ENCODE data around the gene SUOX. TPM values are rescaled to one million over a fixed set of nuclear protein-coding genes. Genes with fewer than 3 reads are reported as not detected.
A peak's percentile ranks its signal among the peaks of the same experiment; 100 is the strongest.

The SUOX gene
- total and polyA plus RNA-seq, 2 experiments from 2014 or later, result 25.6 to 30.2 TPM

GRCh38 chr12:56028511-56029165, 31.6 kb downstream of the SUOX start:
- Histone ChIP-seq H3K4me3 (no peak overlapping the region), H3K27me3 (no peaks in the 10 kb centered on the region), H3K9me3 (ENCODE audit: low read depth) (no peaks in the 10 kb centered on the region), H3K9me2 (replicated peaks; ENCODE audit: insufficient read depth) (no peaks in the 10 kb centered on the region), H3K79me2 (peaks cover 14% of the 10 kb centered on the region), H4K20me1 (ENCODE audit: insufficient read depth, poor library complexity, severe bottlenecking) (no peaks in the 10 kb centered on the region), H3K27ac (peak overlapping the region; percentile 69), H3K4me2 (no peak overlapping the region), H2AFZ (no peak overlapping the region), H3K4me1 (ENCODE audit: insufficient read depth) (peaks cover 4% of the 10 kb centered on the region), H3K36me3 (replicated peaks; ENCODE audit: insufficient read depth, low read depth) (no peaks in the 10 kb centered on the region)
- DNase-seq (ENCODE audit: low spot score), result no peak
- TF ChIP-seq EZH2 (IDR thresholded peaks at IDR 0.05; ENCODE audit: borderline replicate concordance) (no peak), EZH2phosphoT487 (IDR thresholded peaks at IDR 0.05; ENCODE audit: low read depth, severe bottlenecking, unreplicated experiment) (no peak), CTCF (IDR thresholded peaks at IDR 0.05; ENCODE audit: poor library complexity) (no peak)
- 72% methylated on average over 5 of the region's 5 CpGs for WGBS (ENCODE audit: low lambda C conversion rate, missing lambda C conversion rate)

DNA sequence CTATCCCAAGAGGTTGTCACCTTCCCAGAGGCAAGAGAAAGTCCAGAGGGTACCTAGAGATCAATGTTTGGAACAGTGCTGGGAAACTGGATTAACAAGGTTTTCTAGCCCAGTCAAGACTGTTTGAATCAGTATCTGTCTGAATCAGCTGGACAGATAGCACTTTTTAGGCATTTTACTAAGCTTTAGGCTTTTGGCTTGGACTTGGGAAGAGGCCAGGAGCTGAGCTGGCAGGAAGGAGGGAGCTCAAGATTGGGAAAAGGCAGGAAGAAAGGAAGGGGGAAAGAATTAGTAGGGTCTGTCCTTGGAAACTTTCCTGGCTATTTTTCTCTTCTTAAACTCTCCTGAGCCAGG, 32.1 kb downstream of the SUOX start:
- H3K36me3 ChIP-seq (replicated peaks; ENCODE audit: insufficient read depth, low read depth), result no peaks in the 10 kb centered on the region
- no peak for DNase-seq (ENCODE audit: low spot score)
- no peak overlapping the region for H3K4me2 ChIP-seq
- no peak overlapping the region for H2AFZ ChIP-seq
- H3K9me3 ChIP-seq (ENCODE audit: low read depth), result no peaks in the 10 kb centered on the region
- H3K79me2 ChIP-seq, result peaks cover 9% of the 10 kb centered on the region
- no peaks in the 10 kb centered on the region for H3K27me3 ChIP-seq
- no peaks in the 10 kb centered on the region for H3K9me2 ChIP-seq (replicated peaks; ENCODE audit: insufficient read depth)
- peaks cover 4% of the 10 kb centered on the region for H3K4me1 ChIP-seq (ENCODE audit: insufficient read depth)
- no peak for TF ChIP-seq CTCF (IDR thresholded peaks at IDR 0.05; ENCODE audit: poor library complexity)
- no peak for TF ChIP-seq EZH2 (IDR thresholded peaks at IDR 0.05; ENCODE audit: borderline replicate concordance)
- no peak for TF ChIP-seq EZH2phosphoT487 (IDR thresholded peaks at IDR 0.05; ENCODE audit: low read depth, severe bottlenecking, unreplicated experiment)
- peak overlapping the region; percentile 69 for H3K27ac ChIP-seq
- no peaks in the 10 kb centered on the region for H4K20me1 ChIP-seq (ENCODE audit: insufficient read depth, poor library complexity, severe bottlenecking)
- no peak overlapping the region for H3K4me3 ChIP-seq

GRCh38 chr12:56029666-56030293, 32.7 kb downstream of the SUOX start:
- Histone ChIP-seq H3K27ac (peak overlapping the region; percentile 69), H3K36me3 (replicated peaks; ENCODE audit: insufficient read depth, low read depth) (no peaks in the 10 kb centered on the region), H3K9me3 (ENCODE audit: low read depth) (no peaks in the 10 kb centered on the region), H4K20me1 (ENCODE audit: insufficient read depth, poor library complexity, severe bottlenecking) (no peaks in the 10 kb centered on the region), H3K4me3 (no peak overlapping the region), H3K9me2 (replicated peaks; ENCODE audit: insufficient read depth) (no peaks in the 10 kb centered on the region), H2AFZ (no peak overlapping the region), H3K79me2 (peaks cover 3% of the 10 kb centered on the region), H3K4me2 (no peak overlapping the region), H3K27me3 (no peaks in the 10 kb centered on the region), H3K4me1 (ENCODE audit: insufficient read depth) (peaks cover 4% of the 10 kb centered on the region)
- WGBS (ENCODE audit: low lambda C conversion rate, missing lambda C conversion rate), result 88% methylated on average over 6 of the region's 6 CpGs
- peak; percentile 82 for DNase-seq (ENCODE audit: low spot score)
- TF ChIP-seq EZH2 (IDR thresholded peaks at IDR 0.05; ENCODE audit: borderline replicate concordance), result no peak
- TF ChIP-seq CTCF (IDR thresholded peaks at IDR 0.05; ENCODE audit: poor library complexity), result peak; percentile 74
- no peak for TF ChIP-seq EZH2phosphoT487 (IDR thresholded peaks at IDR 0.05; ENCODE audit: low read depth, severe bottlenecking, unreplicated experiment)

Measured in hepatocyte (in vitro differentiated cells).